ENCODE measurements around the gene ARHGEF28.

ARHGEF28 gene

DNA sequence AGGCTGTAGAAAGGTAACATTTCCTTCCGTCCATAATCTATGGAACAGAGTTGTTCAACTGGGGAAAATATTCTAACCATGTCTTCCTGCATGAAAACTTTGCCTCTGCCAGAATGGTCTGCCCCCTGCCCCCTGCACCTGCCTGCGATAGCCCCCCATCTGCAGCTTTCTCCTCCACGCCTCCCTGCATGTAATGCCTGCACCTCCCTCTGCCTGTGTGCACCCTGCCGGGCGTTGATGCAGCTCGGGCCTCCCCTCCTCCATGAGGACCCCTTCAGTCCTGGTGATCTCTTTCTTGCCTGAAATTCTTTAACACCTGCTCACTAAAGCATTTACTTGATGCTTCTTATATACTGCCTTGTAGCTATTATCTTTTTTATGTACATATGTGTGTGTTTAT, 266.2 kb downstream of the ARHGEF28 start:
- TF ChIP-seq, protein P1, sequence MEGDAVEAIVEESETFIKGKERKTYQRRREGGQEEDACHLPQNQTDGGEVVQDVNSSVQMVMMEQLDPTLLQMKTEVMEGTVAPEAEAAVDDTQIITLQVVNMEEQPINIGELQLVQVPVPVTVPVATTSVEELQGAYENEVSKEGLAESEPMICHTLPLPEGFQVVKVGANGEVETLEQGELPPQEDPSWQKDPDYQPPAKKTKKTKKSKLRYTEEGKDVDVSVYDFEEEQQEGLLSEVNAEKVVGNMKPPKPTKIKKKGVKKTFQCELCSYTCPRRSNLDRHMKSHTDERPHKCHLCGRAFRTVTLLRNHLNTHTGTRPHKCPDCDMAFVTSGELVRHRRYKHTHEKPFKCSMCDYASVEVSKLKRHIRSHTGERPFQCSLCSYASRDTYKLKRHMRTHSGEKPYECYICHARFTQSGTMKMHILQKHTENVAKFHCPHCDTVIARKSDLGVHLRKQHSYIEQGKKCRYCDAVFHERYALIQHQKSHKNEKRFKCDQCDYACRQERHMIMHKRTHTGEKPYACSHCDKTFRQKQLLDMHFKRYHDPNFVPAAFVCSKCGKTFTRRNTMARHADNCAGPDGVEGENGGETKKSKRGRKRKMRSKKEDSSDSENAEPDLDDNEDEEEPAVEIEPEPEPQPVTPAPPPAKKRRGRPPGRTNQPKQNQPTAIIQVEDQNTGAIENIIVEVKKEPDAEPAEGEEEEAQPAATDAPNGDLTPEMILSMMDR (IDR thresholded peaks at IDR 0.05; ENCODE audit: extremely low read depth, missing control alignments): no peak
- no peak for DNase-seq (ENCODE audit: low spot score)

GRCh38 chr5:73892806-73893205, 266.8 kb downstream of the ARHGEF28 start:
- TF ChIP-seq, protein P1 (IDR thresholded peaks at IDR 0.05; ENCODE audit: extremely low read depth, missing control alignments): no peak
- no peak for DNase-seq (ENCODE audit: low spot score)

DNA sequence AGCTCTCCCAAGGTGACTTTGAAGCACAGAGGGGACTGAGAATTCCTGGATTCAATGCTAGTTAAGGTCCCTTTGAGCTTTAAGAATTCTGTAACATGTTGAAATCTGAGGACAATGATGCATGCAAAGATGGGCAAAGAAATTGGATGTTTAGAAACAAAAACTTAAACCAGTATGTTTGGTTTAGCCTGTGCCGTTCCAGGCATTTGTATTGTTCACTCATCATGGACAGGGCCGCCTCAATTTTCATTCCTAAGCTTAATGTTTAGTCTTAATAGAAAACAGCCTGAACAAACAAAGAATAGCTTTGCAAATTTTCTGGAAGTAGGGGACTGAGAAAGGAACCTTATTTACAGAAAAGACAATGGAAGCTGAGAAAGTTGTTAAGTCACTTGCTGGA, 267.8 kb downstream of the ARHGEF28 start:
- DNase-seq (ENCODE audit: low spot score): no peak
- TF ChIP-seq, protein P1 (IDR thresholded peaks at IDR 0.05; ENCODE audit: extremely low read depth, missing control alignments): no peak

DNA sequence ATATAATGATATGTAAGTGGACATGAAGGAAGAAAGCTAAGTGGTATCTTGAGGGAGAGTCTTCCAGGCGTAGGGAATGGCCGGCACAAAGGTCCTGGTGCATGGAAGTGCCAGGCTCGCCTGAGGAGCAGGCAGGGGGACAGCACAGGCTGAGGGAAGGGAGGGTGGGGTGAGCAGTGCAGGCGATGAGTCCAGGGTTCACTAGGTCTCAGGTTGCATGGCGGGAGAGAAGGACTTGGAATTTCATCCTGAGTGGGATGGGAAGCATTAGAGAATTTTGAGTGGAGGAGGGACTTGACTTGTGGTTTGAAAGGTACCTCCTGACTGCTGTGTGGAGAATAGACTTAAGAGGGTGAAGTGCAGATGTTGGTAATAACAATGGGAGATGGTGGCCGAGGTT, 268.9 kb downstream of the ARHGEF28 start:
- DNase-seq (ENCODE audit: low spot score): no peak
- TF ChIP-seq, protein P1 (IDR thresholded peaks at IDR 0.05; ENCODE audit: extremely low read depth, missing control alignments): no peak

- no peak for DNase-seq (ENCODE audit: low spot score)
These were observed 269.5 kb downstream of the ARHGEF28 start for GRCh38 chr5:73895471-73895870.

DNA sequence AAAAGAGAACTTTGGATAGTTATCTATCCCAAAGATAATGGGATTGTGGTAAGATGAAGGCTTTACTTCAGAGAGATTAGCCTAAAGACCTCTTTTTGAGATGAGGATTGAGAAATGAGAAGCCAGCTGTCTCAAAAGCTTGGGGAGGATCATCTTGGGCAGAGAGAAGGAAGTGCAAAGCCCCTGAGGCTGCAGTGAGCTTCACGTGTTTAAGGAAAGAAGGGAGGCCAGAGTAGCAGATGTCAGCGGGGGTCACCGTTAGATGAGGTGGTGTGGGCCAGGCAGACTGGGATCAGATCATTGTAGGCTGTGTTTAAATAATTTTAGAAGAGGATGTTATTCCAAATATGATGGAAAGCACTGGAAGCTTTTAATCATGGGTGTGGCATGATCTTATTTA, 270.1 kb downstream of the ARHGEF28 start:
- TF ChIP-seq, protein P1 (IDR thresholded peaks at IDR 0.05; ENCODE audit: extremely low read depth, missing control alignments): no peak
- DNase-seq (ENCODE audit: low spot score): no peak

More at GRCh38 chr5:73895471-73895870, 269.5 kb downstream of the ARHGEF28 start:
- TF ChIP-seq, protein P1 (IDR thresholded peaks at IDR 0.05; ENCODE audit: extremely low read depth, missing control alignments): no peak

GRCh38 chr5:73896668-73897067, 270.7 kb downstream of the ARHGEF28 start:
- TF ChIP-seq, protein P1 (IDR thresholded peaks at IDR 0.05; ENCODE audit: extremely low read depth, missing control alignments): no peak
- DNase-seq (ENCODE audit: low spot score): no peak
